GM18873 (cell line): ENCODE measurements around the gene UBD.

Experiments used
- ATAC-seq: cut with Tn5 transposase; IDR thresholded peaks from one replicate; pipeline ENCODE4 v1.9.1; 2021; ENCODE audit warnings: mild to moderate bottlenecking, moderate library complexity, moderate number of reproducible peaks; ENCODE audit not compliant: unreplicated experiment, low FRiP score

The UBD gene

GRCh38 chr6:29559524-29560287, at the start of gene UBD:
Gene UBD (minus strand): TSS chr6:29559732. CDS start chr6:29559701, 31 bp downstream.
- no peak for ATAC-seq

DNA sequence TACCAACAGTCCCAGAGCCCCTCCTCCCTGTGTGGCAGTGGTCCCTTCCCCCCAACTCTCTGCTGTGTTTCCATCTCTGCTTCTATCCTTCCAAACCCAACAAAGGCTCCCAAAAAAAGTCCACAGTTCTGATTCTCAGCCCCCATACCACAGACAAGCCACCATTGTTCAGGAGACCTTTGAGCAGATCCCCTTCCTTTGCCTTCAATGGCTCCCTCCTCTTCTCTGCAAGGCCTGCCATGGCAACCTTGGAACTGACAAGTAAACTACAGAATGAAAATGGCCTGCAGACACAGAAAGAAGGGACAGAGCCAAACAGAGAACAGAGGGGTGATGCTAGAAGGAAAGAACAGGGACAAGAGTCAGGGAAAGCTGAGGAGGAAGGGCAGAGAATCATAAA, 48.6 kb upstream of the UBD start:
- ATAC-seq = no peak

- ATAC-seq = no peak
Observed at GRCh38 chr6:29603930-29604329, 44.4 kb upstream of the UBD start.

DNA sequence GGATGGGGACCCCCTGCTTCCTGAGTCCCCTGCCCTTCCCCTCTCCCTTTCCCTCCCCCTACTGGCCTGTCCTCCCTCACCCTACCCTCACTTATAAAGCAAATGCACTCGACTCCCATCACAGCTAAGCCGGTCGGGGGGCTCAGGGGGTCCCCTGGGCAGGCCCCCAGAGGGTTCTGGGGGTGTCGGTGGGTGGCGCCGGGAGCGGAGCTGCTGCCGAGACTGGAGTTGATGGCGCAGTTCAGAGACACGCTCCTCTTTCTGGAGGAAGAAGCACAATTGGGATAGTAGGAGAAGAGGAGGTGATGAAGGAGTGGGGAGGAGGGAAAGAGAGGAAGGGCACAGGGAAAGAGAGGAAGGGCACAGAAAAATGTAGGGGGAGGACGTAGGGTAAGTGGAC, 43.9 kb upstream of the UBD start:
- ATAC-seq = no peak

DNA sequence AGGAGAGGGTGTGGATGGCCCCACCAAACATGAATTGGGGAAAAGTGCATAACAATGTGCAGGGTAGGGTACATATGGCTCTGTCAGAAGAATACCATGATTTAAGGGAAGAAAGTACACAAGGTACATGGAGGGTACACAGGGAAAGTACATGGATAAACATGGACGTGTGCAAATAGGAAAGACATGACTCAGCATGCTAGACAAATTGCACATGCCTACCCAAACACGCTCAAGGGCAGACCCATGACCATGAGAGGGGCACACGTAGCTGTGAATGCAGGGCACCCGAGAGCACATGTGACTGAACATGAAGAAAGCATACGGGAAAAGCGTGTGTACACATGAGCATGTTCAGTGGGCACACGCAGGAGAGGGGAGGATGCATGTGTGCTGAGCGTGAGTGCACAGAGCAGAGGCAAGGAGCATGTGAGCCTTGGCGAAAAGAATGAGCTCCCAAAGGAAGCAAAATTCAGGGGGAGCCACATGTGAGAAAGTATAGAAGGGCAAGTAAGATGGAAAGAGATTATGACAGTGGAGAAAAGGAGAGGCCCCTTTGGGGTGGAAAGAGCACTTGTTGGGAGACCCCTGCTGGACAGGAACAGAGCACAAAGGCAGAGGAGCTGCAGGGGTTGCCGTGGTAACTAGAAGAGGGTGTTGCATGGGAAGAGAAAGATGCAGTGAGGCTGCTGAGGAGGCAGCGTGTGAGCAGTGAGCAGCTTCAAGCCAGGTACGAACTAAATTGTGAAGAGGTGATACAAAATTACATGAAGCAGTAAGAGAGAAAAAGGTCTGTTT, 43.2 kb upstream of the UBD start:
- no peak for ATAC-seq

- ATAC-seq = no peak
Observed at GRCh38 chr6:29598172-29598747, 38.7 kb upstream of the UBD start.

DNA sequence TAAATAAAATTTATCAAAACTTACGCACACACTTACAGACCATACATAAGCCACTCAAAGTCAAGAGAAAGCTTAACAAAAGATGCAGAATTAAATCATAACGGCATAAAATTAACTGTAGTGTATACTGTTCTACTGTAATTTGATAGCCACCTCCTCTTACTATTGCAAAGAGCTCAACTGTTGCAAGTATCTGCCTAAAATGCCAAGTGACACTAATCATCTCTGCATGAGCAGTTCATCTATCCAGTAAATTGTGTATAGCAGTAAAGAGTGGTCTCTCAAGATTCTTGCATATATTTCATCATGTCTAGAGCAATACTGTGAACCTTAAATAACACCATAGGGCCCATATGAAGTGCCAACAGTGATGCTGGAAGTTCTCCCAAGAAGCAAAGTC, 37.7 kb upstream of the UBD start:
- ATAC-seq = no peak

- no peak for ATAC-seq
Observed at GRCh38 chr6:29596381-29596900, 36.9 kb upstream of the UBD start.

DNA sequence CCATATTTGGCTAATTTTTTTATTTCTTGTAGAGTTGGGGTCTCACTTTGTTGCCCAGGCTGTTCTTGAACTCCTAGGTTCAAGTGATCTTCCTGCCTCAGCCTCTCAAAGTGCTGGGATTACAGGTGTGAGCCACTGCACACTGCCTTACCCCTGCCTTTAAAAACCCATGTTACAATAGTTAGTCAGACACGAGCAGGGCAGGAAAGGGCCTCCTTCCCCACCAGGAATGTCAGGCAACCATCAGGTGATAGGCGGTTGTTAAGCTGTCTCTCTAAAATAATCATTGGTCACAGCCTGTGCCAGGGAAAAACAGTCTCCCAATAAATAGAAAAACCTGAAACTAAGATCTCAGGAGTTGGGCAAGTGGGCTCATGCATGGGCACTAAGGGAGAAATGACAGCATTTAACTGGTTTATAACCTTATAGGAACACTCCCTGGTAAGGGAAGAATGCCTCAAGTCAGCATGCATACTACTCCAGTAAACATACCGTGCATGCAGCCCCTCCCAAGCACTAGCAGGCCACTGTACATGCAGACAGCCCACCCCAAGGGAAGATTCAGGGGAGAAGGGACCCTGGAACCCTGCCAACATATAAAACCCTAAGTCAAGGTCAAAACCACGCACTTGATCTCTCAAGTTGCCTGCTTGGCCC, 33.8 kb upstream of the UBD start:
- no peak for ATAC-seq

- ATAC-seq = no peak
Observed at GRCh38 chr6:29591677-29592076, 32.1 kb upstream of the UBD start.

- ATAC-seq = no peak
Observed at GRCh38 chr6:29590218-29590808, 30.8 kb upstream of the UBD start.

DNA sequence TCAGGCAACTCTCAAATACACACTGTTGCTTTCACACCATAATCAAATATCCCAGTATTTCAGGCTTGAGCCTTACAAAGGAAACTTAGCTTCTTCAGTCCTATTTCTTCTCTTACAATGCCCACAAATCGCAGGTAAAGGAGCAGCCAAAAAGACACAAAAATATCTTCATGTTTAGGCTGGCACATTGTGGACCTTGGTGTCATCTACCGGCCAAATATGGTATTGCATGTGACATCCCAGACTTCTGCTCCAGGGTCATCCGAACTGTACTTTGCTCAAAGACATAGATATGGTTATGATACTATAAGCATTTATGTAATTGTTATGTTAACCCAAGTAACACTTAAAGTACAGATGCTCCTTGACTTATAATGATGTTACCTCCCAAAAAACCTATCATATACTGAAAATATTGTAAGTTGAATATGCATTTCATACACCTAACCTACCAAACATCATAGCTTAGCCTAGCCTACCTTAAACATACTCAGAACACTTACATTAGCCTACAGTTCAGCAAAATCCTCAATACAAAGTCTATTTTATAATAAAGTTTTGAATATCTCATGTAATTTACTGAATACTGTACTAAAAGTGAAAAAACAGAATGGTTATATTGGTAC, 30.0 kb upstream of the UBD start:
- ATAC-seq = no peak

DNA sequence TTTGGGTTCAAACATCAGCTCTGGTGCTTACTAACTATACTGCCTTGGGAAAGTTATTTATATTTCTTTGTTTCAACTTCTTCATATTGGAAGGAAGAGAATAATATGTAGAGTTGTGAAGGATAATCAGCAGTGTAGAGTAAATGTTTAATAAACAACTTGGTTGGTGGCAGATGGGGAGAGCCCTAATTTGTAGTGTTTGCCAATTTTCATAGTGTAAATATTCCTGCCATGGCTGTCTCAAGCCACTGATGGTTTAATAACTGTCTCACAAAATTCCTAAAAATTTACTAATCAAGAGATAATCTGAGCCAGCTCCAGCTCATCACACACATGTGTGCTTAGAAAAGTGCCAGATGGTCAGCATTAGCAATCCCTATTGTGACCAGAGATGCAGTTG, 25.3 kb upstream of the UBD start, which contains the start of gene OR2H2:
TSS of gene OR2H2 (plus strand) at position 301 of the 400 bp plus-strand sequence. CDS start 2,824 bp downstream, outside the sequence.
- no peak for ATAC-seq

- no peak for ATAC-seq
Observed at GRCh38 chr6:29577544-29577943, 18.0 kb upstream of the UBD start.

- no peak for ATAC-seq
Observed at GRCh38 chr6:29576056-29576455, 16.5 kb upstream of the UBD start.

DNA sequence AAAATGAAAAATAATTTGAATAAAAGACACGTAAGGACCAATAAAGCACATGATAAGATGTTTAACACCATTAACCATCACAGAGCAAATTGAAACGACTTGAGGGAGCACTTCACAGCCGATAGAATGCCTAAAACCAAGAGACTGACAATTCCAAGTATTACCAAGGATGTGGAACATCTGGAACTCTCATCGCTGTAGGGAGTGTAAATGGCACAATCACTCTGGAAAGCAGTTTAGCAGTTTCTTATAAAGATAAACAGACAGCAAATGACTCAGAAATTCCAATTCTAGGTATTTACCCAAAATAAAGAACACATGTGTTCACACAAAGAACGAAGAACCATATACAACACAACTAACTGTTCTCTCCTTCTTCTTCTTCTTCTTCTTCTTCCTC, 8.5 kb upstream of the UBD start:
- ATAC-seq = no peak

GRCh38 chr6:29567541-29567940, 8.0 kb upstream of the UBD start:
- ATAC-seq = no peak

- ATAC-seq = no peak
Observed at GRCh38 chr6:29566856-29567255, 7.3 kb upstream of the UBD start.

DNA sequence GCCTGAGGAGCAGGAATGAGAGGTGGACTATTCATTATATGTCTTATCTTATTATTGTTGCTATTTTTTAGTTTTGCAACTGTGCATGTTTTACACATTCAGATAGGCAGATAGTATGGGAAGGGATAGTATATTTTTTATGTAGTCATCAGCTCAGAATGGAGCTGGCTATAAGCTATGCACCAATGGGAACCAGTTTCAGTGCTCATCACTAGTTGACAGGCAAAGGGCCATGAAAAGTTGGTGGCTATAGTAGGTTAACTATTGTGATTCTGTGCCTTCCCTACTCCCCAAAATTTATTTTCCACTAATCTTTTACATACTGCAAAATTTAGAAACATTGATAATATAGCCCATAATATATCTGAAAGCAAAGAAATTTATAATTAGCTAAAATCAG, 5.3 kb upstream of the UBD start:
- ATAC-seq = no peak

DNA sequence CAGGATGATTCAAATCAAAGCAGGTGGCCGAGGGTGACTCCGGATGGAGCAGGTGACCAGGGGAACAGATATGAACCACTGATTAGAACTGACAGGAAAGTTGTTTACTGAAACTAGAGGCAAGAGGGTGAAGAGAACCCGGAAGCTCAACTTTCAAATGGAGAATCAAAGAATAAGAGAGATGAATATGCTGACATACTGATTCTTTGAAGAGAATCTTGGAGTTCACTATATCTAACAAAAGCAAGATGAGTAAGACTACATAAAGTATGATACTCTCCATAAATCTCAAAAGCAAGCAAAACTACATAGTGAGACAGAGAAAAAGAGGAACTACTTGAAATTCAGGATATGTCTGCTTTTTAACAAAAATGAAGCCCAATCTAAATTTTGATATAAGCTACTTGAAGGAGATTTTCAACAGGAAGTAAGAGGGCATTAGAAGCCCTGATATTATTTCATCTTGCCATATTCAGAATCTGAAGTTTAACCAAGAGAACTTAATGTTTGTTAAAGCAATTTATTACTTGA, 4.0 kb upstream of the UBD start:
- no peak for ATAC-seq
